Measurements from ENCODE around the gene PTGES3.
"Not testable (repeated sequence)": the region's sequence is repeated elsewhere in the genome, so short reads cannot be mapped to it uniquely, and the experiment has no call there.

Gene PTGES3

DNA sequence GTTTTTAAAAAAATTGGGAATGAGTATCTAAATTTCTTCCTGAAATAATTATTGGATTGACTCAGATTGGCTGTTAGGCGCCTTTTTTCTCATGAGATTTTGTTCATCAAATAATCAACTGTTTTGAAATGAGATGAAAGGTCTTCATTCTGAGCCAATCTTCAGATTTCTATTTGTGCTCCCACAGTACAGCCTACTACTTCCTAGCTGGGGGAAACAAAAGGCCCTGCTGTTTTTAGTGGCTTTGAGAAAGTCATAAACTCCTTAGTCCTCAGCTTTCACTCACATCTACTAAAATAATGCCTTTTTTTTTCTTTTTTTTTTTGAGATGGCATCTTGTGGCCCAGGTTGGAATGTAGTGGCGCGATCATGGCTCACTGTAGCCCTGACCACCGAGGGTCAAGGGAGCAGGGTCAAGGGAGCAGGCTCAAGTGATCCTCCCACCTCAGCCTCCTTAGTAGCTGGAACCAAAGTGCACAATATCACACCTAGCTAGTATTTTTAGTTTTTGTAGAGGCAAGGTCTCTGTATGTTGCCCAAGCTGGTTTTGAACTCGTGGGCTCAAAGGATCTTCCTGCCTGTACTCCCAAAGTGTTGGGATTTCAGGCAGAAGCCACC lies 21.8 kb upstream of the PTGES3 start:
- no peak for DNase-seq

DNA sequence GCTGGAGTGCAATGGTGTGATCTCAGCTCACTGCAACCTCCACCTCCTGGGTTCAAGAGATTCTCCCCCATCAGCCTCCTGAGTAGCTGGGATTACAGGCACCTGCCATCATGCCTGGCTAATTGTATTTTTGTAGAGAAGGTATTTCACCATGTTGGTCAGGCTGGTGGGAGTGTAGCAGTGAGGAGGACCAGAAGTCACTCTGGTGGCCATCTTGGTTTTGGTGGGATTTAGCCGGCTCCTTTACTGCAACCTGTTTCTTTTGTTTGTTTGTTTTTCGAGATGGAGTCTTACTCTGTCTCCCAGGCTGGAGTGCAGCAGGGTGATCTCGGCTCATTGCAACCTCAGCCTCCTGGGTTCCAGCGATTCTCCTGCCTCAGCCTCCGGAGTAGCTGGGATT lies 16.4 kb upstream of the PTGES3 start:
- DNase-seq = not testable (repeated sequence)

DNA sequence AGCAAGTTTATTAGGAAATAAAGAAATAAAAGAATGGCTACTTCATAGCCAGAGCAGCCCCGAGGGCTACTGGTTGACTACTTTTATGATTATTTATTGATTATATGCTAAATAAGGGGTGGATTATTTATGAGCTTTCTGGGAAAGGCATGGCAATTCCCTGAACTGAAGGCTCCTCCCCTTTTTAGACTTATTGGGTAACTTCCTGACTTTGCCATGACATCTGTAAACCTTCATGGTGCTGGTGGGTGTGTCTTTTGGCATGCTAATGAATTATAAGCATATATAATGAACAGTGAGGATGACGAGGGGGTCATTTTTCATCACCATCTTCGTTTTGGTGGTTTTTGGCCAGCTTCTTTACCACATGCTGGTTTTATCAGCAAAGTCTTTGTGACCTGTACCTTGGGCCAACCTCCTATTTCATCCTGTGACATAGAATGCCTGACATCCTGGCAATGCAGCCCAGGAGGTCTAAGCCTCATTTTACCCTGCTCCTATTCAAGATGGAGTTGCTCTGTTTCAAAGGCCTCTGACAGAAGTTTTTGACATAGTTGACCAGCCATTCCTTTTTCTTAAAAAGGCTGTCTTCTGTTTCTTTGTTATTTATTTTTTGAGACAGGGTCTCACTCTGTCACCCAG lies 11.1 kb upstream of the PTGES3 start:
- DNase-seq = no peak

DNA sequence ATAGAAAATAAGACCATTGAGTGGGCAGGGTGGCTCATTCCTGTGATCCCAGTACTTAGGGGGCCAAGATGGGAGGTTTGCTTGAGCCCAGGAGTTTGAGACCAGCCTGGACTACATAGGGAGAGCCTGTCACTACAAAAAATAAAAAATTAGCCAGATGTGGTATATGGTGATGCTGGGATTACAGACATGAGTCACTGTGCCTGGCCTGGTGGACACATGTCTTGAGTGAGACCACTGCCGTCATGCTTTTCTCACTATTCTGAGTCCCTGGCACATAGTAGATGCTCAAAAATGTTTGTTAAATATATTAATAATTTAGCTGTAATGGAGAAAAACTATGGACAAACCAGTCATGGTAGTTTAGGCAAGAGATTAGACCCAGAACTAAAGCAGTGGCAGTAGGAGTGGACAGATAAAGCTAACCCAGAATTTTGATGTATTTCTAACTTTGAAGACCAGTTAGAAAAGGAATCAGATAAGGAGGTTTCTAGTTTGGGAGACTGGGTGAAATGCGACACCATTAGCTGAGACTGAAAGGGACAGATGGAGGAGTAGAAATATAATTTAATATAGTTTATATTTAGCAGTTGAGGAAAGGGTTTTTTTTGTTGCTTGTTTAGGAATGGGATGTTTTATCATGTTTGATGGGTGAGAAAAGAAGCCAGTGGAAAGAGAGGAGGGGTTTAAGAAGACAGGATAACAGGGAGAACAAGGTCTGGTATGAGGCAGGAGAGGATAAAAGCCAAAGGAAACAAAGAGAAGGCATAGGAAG lies 7.4 kb upstream of the PTGES3 start:
- no peak for DNase-seq

- no peak for DNase-seq
Observed at GRCh38 chr12:56694161-56694560, 6.1 kb upstream of the PTGES3 start.

GRCh38 chr12:56688846-56689109 lies 694 bp upstream of the PTGES3 start:
- DNase-seq = peak in 3 of 56 donors; percentile 35 to 72 (median 43)

- DNase-seq = peak in 44 of 56 donors; percentile 8 to 74 (median 38)
Observed at GRCh38 chr12:56687223-56688128, 608 bp downstream of the PTGES3 start.

DNA sequence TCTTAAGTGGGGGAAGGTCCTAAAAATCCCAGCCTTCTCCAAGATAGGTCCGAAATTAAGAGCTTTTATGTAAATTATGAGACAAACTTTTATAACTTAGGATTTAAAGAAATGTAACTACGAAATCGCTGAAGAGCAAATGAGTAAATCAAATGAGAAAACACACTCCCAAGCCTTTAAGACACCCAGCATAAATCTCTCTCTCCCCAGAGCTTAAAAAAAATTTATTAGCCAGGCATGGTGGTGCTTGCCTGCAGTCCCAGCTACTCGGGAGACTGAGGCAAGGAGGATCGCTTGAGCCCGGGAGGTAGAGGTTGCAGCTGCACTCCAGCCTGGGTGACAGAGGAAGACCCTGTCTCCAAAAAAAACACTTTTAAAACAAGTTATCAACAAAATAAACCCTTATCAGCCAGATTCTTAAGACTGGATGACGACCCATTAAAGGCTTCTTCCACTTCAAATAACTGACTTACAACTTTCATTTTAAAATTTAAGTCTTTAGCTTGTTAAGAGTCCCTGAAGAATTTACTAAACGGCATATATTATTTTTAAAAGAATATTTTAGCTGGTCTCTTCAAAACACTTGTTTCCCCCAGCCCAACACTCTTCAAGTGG lies 3.2 kb downstream of the PTGES3 start:
- peak in 1 of 56 donors; percentile 6 for DNase-seq

- DNase-seq = no peak
Observed at GRCh38 chr12:56682323-56682722, 5.8 kb downstream of the PTGES3 start.

DNA sequence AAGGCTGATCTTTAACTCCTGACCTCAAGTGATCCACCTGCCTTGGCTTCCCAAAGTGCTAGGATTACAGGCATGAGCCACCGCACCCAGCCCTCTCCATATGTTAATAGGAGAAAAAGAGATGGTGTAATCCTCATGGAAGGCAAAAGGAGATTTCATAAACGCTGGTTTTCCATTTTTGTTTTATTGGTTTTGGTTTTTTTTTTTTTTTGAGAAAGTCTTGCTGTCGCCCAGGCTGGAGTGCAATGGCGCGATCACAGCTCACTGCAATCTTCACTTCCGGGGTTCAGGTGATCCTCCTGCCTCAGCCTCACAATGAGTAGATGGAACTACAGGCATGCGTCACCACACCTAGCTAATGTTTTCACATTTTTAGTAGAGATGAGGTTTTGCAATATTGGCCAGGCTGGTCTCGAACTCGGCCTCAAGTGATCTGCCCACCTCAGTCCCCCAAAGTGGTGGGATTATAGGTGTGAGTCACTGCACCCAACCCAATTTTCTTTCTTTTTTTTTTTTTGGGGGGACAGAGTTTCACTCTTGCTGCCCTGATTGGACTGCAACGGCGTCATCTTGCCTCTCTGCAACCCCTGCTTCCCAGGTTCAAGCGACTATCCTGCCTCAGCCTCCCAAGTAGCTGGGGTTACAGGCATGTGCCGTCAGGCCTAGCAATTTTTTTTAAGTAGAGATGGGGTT lies 8.1 kb downstream of the PTGES3 start:
- no peak for DNase-seq

DNA sequence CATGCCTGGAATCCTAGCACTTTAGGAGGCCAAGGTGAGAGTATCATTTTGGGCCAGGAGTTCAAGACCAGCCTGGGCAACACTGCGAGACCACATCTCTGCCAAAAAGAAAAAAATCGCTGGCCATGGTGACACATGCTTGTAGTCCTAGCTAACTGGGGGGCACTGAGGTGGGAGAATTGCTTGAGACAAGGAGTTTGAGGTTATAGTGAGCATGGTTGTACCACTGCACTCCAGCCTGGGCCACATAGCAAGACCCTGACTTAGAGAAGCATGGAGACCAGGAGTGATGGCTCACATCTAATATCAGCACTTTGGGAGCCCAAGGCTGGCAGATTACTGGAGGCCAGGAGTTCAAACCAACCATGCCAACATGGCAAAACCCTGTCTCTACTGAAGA lies 9.2 kb downstream of the PTGES3 start:
- no peak for DNase-seq

- no peak for DNase-seq
Observed at GRCh38 chr12:56677680-56678079, 10.4 kb downstream of the PTGES3 start.

GRCh38 chr12:56676851-56677580 lies 11.1 kb downstream of the PTGES3 start:
- no peak for DNase-seq

DNA sequence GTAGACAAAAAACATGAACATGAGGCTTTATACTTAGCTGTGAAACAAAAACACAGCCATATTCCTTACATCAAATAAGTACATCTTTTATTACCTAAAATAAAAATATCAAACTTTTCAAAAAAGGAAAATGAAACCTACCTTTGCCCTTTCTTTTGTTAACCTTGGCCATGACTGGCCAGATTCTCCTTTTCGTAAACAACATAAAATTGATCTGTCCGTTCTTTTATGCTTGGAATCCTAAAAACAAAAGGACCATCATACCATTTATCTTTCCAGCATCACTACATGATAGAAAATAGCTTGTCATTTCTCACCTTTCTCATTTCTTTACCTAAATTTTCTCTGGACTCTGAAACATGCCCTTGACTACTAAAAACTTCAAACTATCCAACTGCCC lies 16.5 kb downstream of the PTGES3 start:
- no peak for DNase-seq

GRCh38 chr12:56670836-56671235 lies 17.2 kb downstream of the PTGES3 start:
- DNase-seq = no peak

- no peak for DNase-seq
Observed at GRCh38 chr12:56668197-56668457, 20.0 kb downstream of the PTGES3 start.

- DNase-seq = no peak
Observed at GRCh38 chr12:56661979-56662638, 26.0 kb downstream of the PTGES3 start.

DNA sequence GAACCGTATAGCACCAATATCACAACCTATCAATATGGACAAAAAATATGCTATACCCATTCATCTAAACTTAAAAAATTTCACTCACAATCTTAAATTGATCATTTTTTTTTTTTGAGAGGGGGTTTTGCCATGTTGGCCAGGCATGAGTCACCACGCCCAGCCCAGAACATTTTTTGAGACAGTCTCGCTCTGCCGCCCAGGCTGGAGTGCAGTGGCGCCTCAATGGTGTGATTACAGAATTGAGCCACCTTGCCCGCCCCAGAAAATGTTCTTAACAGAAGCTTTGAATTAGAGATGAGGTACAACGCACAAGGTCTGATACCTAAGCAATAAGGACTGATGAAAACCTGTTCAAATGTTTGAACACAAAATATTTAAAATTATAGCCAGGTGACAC lies 26.5 kb downstream of the PTGES3 start:
- no peak for DNase-seq

GRCh38 chr12:56658921-56659320 lies 29.2 kb downstream of the PTGES3 start:
- no peak for DNase-seq
